ENCODE measurements around the gene CNGA2.

The CNGA2 gene

DNA sequence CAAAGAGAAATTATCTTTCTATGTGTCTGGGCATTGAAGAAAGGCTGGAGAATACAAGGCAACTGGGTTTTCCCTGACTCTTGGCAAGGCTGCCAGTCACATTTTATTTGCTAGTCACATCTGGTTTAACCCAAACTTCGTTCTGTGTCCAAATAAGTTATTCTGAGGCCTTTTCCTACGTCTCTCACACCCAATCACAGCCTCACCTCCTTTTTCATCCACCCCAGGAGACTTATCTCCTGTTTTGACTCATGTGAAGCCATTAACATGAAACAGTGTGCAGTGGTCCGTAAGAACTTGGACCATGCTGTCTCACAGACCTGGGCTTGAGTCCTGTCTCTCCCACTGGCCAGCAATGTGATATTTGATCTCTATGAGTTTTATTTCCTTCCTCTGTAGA lies 59.3 kb downstream of the CNGA2 start:
- H3K27ac ChIP-seq = no peak overlapping the region
- peaks cover 0 to 22% (median 4%) of the 10 kb centered on the region in 4 donors for H3K4me1 ChIP-seq
- intact Hi-C loops (cut with DNase I; ENCODE audit: low total_unique reads) = no loop called here
- no peaks in the 10 kb centered on the region for H3K9me3 ChIP-seq
- TF ChIP-seq, protein P1, sequence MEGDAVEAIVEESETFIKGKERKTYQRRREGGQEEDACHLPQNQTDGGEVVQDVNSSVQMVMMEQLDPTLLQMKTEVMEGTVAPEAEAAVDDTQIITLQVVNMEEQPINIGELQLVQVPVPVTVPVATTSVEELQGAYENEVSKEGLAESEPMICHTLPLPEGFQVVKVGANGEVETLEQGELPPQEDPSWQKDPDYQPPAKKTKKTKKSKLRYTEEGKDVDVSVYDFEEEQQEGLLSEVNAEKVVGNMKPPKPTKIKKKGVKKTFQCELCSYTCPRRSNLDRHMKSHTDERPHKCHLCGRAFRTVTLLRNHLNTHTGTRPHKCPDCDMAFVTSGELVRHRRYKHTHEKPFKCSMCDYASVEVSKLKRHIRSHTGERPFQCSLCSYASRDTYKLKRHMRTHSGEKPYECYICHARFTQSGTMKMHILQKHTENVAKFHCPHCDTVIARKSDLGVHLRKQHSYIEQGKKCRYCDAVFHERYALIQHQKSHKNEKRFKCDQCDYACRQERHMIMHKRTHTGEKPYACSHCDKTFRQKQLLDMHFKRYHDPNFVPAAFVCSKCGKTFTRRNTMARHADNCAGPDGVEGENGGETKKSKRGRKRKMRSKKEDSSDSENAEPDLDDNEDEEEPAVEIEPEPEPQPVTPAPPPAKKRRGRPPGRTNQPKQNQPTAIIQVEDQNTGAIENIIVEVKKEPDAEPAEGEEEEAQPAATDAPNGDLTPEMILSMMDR (IDR thresholded peaks at IDR 0.05) = no peak
- no peaks in the 10 kb centered on the region for H3K36me3 ChIP-seq
- DNase-seq = no peak
- no peaks in the 10 kb centered on the region for H3K27me3 ChIP-seq
- H3K4me3 ChIP-seq = no peak overlapping the region
